GM21737 (cell line): Measurements from ENCODE around the gene ST6GALNAC5.

ENCODE experiments used
- ATAC-seq: cut with Tn5 transposase; IDR thresholded peaks from one replicate; pipeline ENCODE4 v1.9.1; 2021; ENCODE audit warnings: mild to moderate bottlenecking, moderate library complexity; ENCODE audit not compliant: unreplicated experiment

ST6GALNAC5 gene

DNA sequence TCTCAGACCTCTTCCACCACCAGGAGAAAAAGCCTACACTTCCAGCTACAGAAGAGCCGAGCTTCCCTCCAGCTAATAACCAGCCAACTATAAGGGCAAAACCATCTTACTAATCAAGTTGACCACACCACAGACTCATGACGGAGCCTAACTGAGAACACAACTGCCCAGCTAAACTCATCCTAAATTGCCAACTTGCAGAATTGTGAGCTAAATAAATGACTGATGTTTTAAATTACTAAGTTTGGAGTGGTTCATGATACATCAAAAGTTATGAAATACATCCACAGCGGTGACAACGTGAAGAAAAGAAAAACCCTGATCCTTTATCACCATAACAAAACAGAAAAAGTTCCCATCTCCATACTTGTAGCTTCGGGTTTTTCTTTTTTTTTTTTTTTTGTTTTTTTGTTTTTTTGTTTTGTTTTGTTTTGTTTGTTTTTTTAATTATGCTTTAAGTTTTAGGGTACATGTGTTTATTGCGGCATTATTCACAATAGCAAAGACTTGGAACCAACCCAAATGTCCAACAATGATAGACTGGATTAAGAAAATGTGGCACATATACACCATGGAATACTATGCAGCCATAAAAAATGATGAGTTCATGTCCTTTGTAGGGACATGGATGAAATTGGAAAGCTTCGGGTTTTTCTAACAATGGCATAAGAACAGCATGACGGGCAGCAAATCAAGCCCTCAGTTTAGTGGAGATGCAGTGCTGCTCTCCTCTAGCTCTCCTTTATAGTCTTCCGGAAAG lies 229.4 kb downstream of the ST6GALNAC5 start:
- ATAC-seq = no peak

DNA sequence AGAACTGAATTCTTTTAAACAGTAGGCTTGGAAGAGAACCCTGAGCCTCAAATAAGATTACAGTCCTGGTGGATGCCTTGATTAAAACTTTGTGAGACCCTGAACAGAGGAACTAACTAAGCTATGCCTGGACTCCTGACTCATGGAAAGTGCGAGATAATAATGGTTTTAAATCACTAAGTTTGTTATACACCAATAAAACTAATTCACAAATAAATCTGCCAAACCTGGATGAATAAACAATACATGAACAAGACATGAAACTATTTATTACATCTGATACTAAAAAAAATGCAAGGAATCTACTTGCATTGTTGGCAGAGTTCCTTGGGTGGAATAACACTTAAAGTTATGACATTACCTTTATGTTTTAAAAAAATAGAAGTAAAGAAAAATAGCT lies 233.6 kb downstream of the ST6GALNAC5 start:
- no peak for ATAC-seq

DNA sequence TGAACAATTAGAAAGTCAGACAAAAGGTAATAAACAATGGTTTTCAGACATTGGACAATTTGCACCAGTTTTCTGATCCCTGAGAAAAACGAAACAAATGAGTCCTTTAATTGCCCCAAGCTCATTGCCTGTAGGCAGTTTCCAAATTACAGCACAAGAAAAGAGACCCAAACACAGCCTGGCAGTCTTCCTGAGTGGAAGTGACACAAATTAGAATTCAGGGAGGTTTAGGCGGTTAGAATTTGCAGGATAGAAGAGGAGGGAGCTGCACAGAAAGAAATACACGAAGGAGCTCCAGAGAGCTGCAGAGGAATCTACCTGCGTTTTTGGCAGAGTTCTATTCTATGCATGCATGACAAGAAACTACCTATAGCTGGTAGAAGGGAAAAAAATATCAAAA lies 236.2 kb downstream of the ST6GALNAC5 start:
- no peak for ATAC-seq

DNA sequence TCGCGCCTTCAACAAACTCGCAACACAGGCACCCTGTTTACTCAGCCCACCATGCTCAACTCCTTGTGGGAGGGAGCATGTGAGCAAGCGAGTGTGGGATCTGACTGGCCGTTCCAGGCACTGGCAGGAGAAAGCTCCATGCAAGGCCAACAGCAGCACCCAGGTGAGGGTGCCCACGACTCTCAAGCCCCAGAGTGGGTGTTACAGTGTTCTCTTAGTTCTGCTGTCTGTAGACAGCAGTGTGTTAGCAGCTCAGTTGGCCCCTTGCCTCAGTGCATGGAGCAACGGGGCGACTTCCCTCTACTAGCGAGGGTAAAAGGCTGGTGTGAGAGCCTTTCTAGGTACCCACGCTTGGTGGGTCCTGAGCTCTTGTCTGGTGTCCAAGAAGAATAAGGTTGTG lies 237.4 kb downstream of the ST6GALNAC5 start:
- no peak for ATAC-seq
